Osteocyte (in vitro differentiated cells): ENCODE measurements around the gene AHNAK2. TPM values are rescaled to one million over a fixed set of nuclear protein-coding genes. Genes with fewer than 3 reads are reported as not detected.

ENCODE experiments used
- DNase-seq: peaks from one replicate; pipeline ENCODE4 v3.0.0; 2021; ENCODE audit warnings: mixed read lengths; ENCODE audit not compliant: unreplicated experiment; ENCODE audit errors: extremely low spot score
- H3K27ac Mint-ChIP-seq: one replicate; pipeline ENCODE4 v1.8.0; 2021; ENCODE audit warnings: mild to moderate bottlenecking, mixed read lengths; ENCODE audit not compliant: unreplicated experiment
- H3K27me3 Mint-ChIP-seq: one replicate; pipeline ENCODE4 v1.8.0; 2021; ENCODE audit warnings: mixed read lengths; ENCODE audit not compliant: unreplicated experiment
- H3K36me3 Mint-ChIP-seq: one replicate; pipeline ENCODE4 v1.8.0; 2021; ENCODE audit warnings: mixed read lengths; ENCODE audit not compliant: unreplicated experiment
- H3K4me1 Mint-ChIP-seq: one replicate; pipeline ENCODE4 v1.8.0; 2021; ENCODE audit warnings: mixed read lengths; ENCODE audit not compliant: unreplicated experiment
- H3K4me3 Mint-ChIP-seq: one replicate; pipeline ENCODE4 v1.8.0; 2021; ENCODE audit warnings: mild to moderate bottlenecking, moderate library complexity, mixed read lengths; ENCODE audit not compliant: unreplicated experiment
- H3K9me3 Mint-ChIP-seq: one replicate; pipeline ENCODE4 v1.8.0; 2021; ENCODE audit warnings: mixed read lengths; ENCODE audit not compliant: unreplicated experiment
- total RNA-seq: library from RNA; stranded (reverse); gene quantifications from 2 replicates; pipeline ENCODE4 v1.2.1, GENCODE V29; 2021
- TF ChIP-seq, protein P1 (sequence below): fragments of 200-600 bp; sonication (generic); IDR thresholded peaks from 2 replicates; pipeline ENCODE4 v1.5.0; 2021; ENCODE audit warnings: antibody characterized with exemption, mild to moderate bottlenecking, moderate library complexity

The AHNAK2 gene
- total RNA-seq, 1 donor from 2014 or later: 145 TPM

DNA sequence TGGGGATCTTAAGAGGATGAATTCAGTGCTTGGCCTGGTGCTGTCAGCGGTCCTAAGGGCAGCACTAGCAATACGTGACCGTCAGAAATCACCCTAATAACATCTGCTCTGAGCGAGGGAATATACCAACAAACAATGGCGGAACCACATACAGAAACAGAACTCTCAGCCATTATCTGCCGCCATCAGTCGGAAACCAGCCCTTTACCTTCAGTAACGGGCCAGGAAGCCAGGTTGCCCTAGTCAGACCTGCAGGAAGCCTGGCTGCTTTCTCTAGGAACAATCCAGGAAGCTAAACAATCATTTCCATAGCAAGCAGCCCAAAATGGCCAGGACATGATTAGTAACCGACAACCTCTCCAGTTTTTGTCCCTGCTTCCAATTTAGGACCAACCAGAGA is 37.1 kb upstream of the AHNAK2 start:
- Mint-ChIP-seq H3K9me3 (no peaks in the 10 kb centered on the region), H3K4me3 (no peak overlapping the region), H3K27ac (peak overlapping the region; percentile 60), H3K36me3 (peaks cover 2% of the 10 kb centered on the region), H3K27me3 (no peaks in the 10 kb centered on the region), H3K4me1 (peaks cover 69% of the 10 kb centered on the region)
- DNase-seq: no peak
- TF ChIP-seq, protein P1, sequence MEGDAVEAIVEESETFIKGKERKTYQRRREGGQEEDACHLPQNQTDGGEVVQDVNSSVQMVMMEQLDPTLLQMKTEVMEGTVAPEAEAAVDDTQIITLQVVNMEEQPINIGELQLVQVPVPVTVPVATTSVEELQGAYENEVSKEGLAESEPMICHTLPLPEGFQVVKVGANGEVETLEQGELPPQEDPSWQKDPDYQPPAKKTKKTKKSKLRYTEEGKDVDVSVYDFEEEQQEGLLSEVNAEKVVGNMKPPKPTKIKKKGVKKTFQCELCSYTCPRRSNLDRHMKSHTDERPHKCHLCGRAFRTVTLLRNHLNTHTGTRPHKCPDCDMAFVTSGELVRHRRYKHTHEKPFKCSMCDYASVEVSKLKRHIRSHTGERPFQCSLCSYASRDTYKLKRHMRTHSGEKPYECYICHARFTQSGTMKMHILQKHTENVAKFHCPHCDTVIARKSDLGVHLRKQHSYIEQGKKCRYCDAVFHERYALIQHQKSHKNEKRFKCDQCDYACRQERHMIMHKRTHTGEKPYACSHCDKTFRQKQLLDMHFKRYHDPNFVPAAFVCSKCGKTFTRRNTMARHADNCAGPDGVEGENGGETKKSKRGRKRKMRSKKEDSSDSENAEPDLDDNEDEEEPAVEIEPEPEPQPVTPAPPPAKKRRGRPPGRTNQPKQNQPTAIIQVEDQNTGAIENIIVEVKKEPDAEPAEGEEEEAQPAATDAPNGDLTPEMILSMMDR: no peak

- TF ChIP-seq, protein P1: no peak
- H3K27ac Mint-ChIP-seq: peak overlapping the region; percentile 60
- DNase-seq: no peak
- no peaks in the 10 kb centered on the region for H3K27me3 Mint-ChIP-seq
- H3K4me3 Mint-ChIP-seq: no peak overlapping the region
- no peaks in the 10 kb centered on the region for H3K9me3 Mint-ChIP-seq
- peaks cover 8% of the 10 kb centered on the region for H3K36me3 Mint-ChIP-seq
- peaks cover 63% of the 10 kb centered on the region for H3K4me1 Mint-ChIP-seq
Observed at GRCh38 chr14:105014631-105015030, 36.5 kb upstream of the AHNAK2 start.

GRCh38 chr14:105014032-105014431 is 35.9 kb upstream of the AHNAK2 start:
- no peak for DNase-seq
- Mint-ChIP-seq H3K4me1 (peaks cover 57% of the 10 kb centered on the region), H3K9me3 (no peaks in the 10 kb centered on the region), H3K27ac (peak overlapping the region; percentile 27), H3K27me3 (no peaks in the 10 kb centered on the region), H3K36me3 (peaks cover 8% of the 10 kb centered on the region), H3K4me3 (no peak overlapping the region)
- TF ChIP-seq, protein P1: no peak

DNA sequence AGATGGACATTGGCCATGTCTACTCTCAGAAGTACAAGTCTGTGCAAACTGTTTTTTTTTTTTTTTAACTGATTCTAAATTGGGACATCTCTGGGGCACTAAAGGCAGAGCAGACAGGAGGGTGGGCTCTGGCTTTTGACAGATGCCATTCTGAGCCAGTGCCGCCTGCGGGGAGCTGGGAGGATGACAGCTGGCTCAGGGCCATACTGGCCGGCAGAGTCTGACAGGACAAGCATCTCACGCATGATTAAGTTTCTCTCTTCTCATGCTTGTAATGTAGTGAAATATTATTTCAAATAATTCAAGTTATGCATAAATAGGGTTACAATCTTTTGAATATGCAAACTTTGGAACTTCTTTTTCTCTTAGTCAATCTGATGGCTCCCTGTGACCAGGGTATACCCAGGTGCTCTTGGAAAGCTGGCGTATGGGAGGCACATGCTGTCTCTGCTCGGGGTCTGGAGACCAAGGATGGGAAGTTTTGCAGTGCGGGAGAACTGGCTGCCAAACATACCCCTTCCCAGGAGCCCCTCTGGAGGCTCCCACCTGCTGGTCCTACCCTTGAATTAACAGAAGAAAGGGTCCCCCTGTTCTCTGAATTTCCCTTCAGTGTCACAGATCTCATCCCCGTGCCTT is 35.1 kb upstream of the AHNAK2 start:
- Mint-ChIP-seq H3K27ac (peak overlapping the region; percentile 57), H3K4me1 (peaks cover 53% of the 10 kb centered on the region)
- TF ChIP-seq, protein P1: no peak

GRCh38 chr14:105012171-105012985 is 34.2 kb upstream of the AHNAK2 start:
- H3K27me3 Mint-ChIP-seq: no peaks in the 10 kb centered on the region
- H3K36me3 Mint-ChIP-seq: peaks cover 8% of the 10 kb centered on the region
- no peaks in the 10 kb centered on the region for H3K9me3 Mint-ChIP-seq
- no peak for DNase-seq
- no peak overlapping the region for H3K4me3 Mint-ChIP-seq
- H3K4me1 Mint-ChIP-seq: peaks cover 46% of the 10 kb centered on the region
- TF ChIP-seq, protein P1: peak; percentile 33
- no peak overlapping the region for H3K27ac Mint-ChIP-seq

More for the DNA sequence above, 35.1 kb upstream of the AHNAK2 start:
- H3K27me3 Mint-ChIP-seq: no peaks in the 10 kb centered on the region
- H3K9me3 Mint-ChIP-seq: no peaks in the 10 kb centered on the region
- H3K4me3 Mint-ChIP-seq: no peak overlapping the region
- DNase-seq: no peak
- H3K36me3 Mint-ChIP-seq: peaks cover 8% of the 10 kb centered on the region
